NCI-H187 treated with DMSO at 0.1 percent for 48 hours (cell line): ENCODE measurements around the gene FARP2.

Experiments used
- DNase-seq: peaks from one replicate; lab custom pipeline; 2025; lab: John Stamatoyannopoulos, UW

FARP2 gene

GRCh38 chr2:241456546-241456945 lies 100.5 kb downstream of the FARP2 start:
- no peak for DNase-seq

DNA sequence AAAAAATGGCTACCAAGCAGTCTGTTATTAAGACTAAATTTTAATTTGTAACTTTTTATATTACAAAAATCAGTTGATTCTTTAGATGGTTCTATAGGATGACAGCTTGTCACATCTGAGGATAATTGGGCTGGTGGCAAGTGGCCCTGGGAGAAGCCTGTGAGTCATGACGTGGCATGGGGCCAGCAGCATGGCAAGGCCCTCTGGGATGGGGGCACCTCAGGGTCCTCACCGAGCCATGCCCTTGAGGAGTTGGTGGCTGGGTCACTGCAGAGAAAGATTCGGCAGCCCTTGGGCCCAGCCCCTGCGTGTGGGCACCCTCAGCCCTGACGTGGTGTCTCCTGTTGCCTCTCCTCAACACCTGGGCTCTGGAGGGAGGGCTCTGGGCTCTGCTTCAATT lies 102.6 kb downstream of the FARP2 start:
- no peak for DNase-seq

DNA sequence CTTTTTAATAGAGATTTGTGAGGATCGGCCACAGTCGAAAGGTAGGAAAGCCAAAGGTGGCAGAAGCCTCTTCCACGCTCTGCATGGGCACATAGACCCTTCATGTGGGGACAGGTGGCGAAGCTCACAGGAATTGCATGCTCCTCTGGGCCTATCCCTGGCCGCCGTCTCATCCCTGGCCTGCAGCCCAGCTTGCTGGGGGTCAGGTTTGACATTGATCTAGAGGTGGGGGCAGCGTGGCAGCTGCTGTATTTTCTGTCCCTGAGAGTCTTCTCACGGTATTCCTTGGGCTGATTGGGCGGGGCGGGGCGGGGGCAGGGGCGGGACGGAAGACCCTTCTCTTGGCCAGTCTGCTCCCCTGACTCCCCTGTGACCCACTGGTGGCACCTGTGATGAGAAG lies 103.4 kb downstream of the FARP2 start:
- DNase-seq: no peak

DNA sequence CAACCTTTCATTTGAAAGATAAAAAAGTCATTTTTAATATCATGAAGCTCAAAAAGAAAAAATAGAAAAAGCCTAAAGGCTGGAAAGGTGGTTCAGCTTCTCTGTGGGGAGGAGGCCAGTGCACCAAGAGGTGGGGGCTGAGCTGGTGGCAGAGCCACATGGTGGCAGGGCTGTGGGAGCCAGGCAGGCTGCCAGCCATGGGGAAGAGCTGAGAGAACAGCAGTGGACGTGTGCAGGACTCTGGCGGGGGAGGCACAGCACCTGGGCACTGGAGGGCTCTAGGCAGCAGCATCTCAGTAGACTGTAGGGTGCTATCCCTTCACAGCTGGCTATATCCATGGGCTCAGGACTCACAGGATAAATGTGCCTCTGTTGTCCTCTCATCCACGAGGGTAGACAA lies 104.5 kb downstream of the FARP2 start:
- no peak for DNase-seq

- DNase-seq: no peak
These were observed 105.9 kb downstream of the FARP2 start for GRCh38 chr2:241461693-241462677.

GRCh38 chr2:241463276-241464135 lies 107.4 kb downstream of the FARP2 start:
- no peak for DNase-seq

DNA sequence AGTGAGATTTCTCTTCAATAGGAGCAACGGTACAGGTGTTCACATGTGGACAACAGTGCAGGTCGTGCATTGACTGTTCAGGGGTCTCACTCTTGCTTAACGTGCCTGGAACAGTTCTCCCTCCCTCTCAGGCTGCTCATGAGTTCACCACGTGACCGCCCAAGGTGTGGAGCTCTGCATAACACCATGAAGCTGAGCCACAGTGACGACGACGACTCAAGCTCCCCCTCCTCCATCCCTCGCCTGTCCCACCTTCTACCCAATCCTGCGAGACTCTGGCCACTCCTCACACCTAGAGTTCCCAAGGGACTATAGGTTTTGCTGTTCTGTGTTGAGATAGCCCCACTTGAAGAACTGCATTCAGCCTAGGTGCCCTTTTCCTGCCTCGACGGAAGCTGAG lies 109.5 kb downstream of the FARP2 start:
- no peak for DNase-seq

- DNase-seq: no peak
These were observed 110.1 kb downstream of the FARP2 start for GRCh38 chr2:241466230-241466629.

DNA sequence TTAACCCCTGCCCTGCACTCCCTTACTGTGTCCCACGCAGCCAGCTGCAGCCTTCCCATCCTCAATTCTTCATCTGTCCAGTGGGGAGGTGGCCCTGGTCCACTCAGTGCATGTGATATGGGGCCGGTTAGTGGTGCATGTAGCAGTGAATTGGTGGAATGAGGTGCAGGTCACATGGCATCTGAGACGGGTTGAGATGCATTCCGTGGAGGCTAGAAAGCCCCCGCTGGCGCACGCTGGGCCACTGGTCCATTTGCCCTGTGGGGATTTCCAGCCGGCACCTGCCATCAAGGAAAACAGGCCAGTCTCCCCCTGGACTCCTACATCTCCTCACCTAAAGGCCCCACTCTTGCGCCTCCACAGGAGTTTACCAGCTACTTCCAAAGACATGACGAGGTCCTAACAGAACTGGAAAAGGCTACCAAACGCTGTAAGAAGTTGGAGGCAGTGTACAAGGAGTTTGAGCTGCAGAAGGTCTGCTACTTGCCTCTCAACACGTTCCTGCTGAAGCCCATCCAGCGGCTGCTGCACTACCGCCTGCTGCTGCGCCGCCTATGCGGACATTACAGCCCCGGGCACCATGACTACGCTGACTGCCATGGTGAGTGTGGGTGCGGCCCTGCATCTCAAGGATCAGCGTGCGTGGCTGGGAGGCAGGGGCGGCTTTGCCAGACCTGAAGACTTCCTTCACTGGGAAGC lies 111.8 kb downstream of the FARP2 start:
- DNase-seq: no peak

GRCh38 chr2:241468476-241468781 lies 112.3 kb downstream of the FARP2 start:
- no peak for DNase-seq

DNA sequence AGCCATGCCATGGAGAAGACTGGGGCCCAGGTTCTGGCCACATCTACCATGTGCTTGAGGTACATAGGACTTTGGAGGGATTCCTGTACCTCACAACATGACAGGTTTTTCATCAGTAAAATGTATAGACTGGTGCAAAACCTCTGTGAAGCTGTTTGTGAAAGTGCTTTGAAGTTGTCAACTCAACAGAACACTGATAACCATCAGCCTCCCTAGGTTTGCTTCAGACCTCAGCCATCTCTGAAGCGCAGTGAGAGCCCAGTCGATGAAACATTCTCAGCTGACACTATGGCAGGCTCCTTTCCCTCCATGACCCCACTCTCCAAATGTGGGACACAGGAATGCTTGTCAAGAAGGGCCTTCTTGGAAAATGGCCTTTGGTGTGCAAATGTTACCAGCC lies 113.7 kb downstream of the FARP2 start:
- DNase-seq: no peak

GRCh38 chr2:241473399-241473798 lies 117.3 kb downstream of the FARP2 start:
- DNase-seq: no peak

DNA sequence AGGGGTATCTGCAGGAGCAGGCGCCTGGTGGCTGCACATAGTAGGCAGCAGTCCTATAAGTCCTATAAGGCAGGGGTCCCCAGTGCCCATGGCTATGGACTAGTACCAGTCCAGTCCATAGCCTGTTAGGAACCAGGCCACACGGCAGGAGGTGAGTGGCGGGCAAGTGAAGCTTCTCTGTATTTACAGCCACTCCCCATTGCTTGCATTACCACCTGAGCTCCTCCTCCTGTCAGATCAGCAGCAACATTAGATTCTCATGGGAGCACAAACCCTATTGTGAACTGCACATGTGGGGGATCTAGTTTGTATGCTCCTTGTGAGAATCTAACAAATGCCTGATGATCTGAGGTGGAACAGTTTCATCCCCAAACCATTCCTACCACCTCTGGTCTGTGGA lies 119.2 kb downstream of the FARP2 start:
- no peak for DNase-seq

GRCh38 chr2:241478166-241478565 lies 122.1 kb downstream of the FARP2 start:
- DNase-seq: no peak

GRCh38 chr2:241479026-241479898 lies 123.2 kb downstream of the FARP2 start:
- no peak for DNase-seq

GRCh38 chr2:241481687-241482086 lies 125.6 kb downstream of the FARP2 start:
- no peak for DNase-seq

- DNase-seq: no peak
These were observed 126.3 kb downstream of the FARP2 start for GRCh38 chr2:241482126-241482955.

DNA sequence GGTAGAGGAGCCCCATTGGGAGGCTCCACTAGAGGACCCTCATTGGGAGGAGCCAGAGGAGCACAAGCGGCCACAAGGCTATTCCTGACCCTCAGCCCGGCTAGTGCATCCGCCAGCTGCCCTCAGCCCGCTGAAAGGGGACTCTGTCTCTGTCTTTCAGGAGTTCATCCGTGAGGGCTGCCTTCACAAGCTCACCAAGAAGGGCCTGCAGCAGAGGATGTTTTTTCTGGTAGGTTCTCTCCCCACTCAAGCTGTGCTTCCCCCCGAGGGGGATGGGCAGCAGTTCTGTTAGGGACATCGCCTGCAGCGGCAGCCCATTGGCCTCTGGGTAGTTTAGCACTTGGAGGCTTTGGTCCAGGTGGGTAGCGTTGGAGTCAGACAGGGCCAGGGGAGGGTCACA lies 127.2 kb downstream of the FARP2 start:
- DNase-seq: no peak

DNA sequence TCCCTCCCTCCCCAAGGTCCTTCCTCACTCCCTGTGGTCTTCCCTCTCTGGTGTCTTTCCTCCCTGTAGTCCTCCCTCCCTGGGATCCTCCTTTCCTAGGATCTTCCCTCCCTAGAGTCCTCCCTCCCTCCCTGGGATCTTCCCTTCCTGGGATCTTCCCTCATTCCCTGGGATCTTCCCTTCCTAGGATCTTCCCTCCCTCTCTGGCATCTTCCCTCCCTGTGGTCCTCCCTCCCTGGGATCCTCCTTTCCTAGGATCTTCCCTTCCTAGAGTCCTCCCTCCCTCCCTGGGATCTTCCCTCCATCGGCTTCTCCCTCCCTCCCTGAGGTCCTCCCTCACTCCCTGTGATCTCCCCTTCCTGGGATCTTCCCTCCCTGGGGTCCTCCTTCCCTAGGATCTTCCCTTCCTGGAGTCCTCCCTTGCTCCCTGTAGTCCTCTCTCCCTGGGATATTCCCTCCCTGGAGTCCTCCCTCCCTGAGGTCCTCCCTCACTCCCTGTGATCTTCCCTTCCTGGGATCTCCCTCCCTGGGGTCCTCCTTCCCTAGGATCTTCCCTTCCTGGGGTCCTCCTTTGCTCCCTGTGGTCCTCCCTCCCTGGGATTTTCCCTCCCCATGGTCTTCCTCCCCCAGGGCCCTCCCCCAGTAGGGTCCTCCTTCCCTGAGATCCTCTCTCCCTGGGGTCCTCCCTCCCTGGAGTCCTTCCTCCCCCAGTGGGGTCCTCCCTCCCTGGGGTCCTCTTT lies 129.3 kb downstream of the FARP2 start:
- DNase-seq: no peak

GRCh38 chr2:241489088-241489487 lies 133.0 kb downstream of the FARP2 start:
- no peak for DNase-seq
